Fibroblast of skin of left quadriceps (primary cell): Measurements from ENCODE around the gene OPN1MW.
"Not testable (repeated sequence)": the region's sequence is repeated elsewhere in the genome, so short reads cannot be mapped to it uniquely, and the experiment has no call there.

Experiments used
- DNase-seq, 2 experiments: peaks; one replicate each; pipeline ENCODE4 v3.0.0-alpha.2; 2013; ENCODE audit warnings: low read depth in 2 of 2

Gene OPN1MW

GRCh38 chrX:154211057-154211456 lies 28.7 kb downstream of the OPN1MW start:
- DNase-seq, result not testable (repeated sequence)

GRCh38 chrX:154211499-154211898 lies 29.1 kb downstream of the OPN1MW start:
- DNase-seq, result not testable (repeated sequence)

DNA sequence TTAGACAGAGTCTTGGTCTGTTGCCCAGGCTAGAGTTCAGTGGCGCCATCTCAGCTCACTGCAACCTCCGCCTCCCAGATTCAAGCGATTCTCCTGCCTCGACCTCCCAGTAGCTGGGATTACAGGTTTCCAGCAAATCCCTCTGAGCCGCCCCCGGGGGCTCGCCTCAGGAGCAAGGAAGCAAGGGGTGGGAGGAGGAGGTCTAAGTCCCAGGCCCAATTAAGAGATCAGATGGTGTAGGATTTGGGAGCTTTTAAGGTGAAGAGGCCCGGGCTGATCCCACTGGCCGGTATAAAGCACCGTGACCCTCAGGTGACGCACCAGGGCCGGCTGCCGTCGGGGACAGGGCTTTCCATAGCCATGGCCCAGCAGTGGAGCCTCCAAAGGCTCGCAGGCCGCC lies 37.1 kb downstream of the OPN1MW start, which contains the start of gene OPN1MW2:
Gene OPN1MW2, plus strand, starts transcription at position 301 of the 400 bp plus-strand sequence. Its CDS starts 60 bp downstream, at position 361.
- not testable (repeated sequence) for DNase-seq

GRCh38 chrX:154225292-154225691 lies 42.9 kb downstream of the OPN1MW start:
- not testable (repeated sequence) for DNase-seq

- DNase-seq, result not testable (repeated sequence)
Observed at GRCh38 chrX:154226706-154227105, 44.3 kb downstream of the OPN1MW start.

- DNase-seq, result not testable (repeated sequence)
Observed at GRCh38 chrX:154231443-154231842, 49.0 kb downstream of the OPN1MW start.

GRCh38 chrX:154233620-154234019 lies 51.2 kb downstream of the OPN1MW start:
- not testable (repeated sequence) for DNase-seq

DNA sequence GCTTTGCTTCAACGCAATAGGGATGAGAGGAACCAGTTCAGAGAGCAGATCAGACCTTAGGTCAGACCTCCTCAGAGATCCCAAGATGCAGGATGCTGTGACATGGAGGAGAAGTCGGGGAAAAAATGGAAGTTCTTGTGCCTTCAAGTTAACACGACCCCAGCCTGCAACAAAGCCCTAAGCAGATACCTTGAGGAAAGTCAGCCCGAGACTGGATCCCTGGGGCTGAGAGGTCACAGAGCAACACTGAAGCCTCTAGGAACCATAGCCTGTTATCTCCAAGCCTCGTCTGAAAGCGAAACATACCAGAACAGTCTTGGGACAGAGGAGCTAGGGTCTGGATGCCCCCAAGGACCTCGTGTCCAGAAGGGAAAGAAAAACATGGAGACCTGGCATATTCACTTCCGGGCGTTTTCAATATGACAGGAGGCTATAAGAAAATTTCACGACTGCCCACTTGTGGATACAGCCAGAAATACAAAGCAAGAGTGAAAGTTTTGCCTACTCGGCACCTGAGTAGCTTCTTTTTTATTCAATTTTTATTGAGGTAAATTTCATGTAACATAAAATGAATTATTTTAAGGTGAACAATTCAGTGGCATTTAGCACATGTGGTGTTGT lies 56.7 kb downstream of the OPN1MW start:
- not testable (repeated sequence) for DNase-seq

- DNase-seq, result not testable (repeated sequence)
Observed at GRCh38 chrX:154239982-154240503, 57.6 kb downstream of the OPN1MW start.
